ENCODE measurements around the gene TBC1D25. TPM values are rescaled to one million over a fixed set of nuclear protein-coding genes. Genes with fewer than 3 reads are reported as not detected.

Gene TBC1D25
- total and polyA plus RNA-seq, 5 donors from 2014 or later = 14.9 to 32.5 (median 18.0) TPM

GRCh38 chrX:48579259-48579658 lies 39.7 kb downstream of the TBC1D25 start:
- Histone ChIP-seq H3K9me3 (ENCODE audit: control insufficient read depth in 2 of 2, low read length in 2 of 2) (no peaks in the 10 kb centered on the region), H3K4me1 (ENCODE audit: control insufficient read depth, insufficient read depth, low read length, poor library complexity, severe bottlenecking) (peaks cover 15% of the 10 kb centered on the region), H3K4me3 (ENCODE audit: low read depth, low read length) (no peak overlapping the region), H3K27me3 (ENCODE audit: control insufficient read depth, insufficient read depth, low read length) (no peaks in the 10 kb centered on the region), H3K27ac (ENCODE audit: insufficient read depth, low read length, poor library complexity, severe bottlenecking) (no peak overlapping the region), H3K36me3 (ENCODE audit: control insufficient read depth, insufficient read depth, low read length) (peaks cover 36% of the 10 kb centered on the region)
- peaks cover 5% of the 10 kb centered on the region for H3K36me3 Mint-ChIP-seq
- H3K4me1 Mint-ChIP-seq = peaks cover 0 to 23% (median 7%) of the 10 kb centered on the region in 4 donors
- H3K27ac Mint-ChIP-seq = peak overlapping the region in 1 of 3 donors; percentile 31
- H3K4me3 Mint-ChIP-seq = no peak overlapping the region
- H3K9me3 Mint-ChIP-seq = no peaks in the 10 kb centered on the region
- no peak for DNase-seq
- no peaks in the 10 kb centered on the region for H3K27me3 Mint-ChIP-seq
- no peak for ATAC-seq (ENCODE audit: low read depth in 2 of 2)

DNA sequence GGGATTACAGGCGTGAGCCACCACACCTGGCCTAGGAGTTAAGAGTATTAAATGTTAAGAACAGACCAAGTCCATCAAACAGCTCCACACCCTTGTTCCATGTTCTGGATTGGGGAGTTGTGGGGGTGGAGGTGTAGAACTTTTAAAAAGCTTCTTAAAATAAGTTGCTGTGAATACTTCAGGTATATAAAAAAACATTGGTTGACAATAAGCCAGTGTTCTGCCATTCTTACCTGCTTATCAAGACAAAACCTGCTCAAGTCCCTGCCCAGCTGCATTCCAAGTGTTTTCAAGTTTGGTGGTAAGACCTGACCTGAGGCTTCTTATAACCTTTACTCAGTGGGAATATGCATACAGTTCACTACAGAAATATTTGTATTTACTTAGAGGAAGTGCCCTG lies 41.1 kb downstream of the TBC1D25 start:
- H3K9me3 ChIP-seq (ENCODE audit: control insufficient read depth in 2 of 2, low read length in 2 of 2) = no peaks in the 10 kb centered on the region
- no peak overlapping the region for H3K4me3 ChIP-seq (ENCODE audit: low read depth, low read length)
- DNase-seq (no peak), ATAC-seq (ENCODE audit: low read depth in 2 of 2) (no peak)
- Mint-ChIP-seq H3K36me3 (peaks cover 5% of the 10 kb centered on the region), H3K27me3 (no peaks in the 10 kb centered on the region), H3K4me3 (no peak overlapping the region), H3K4me1 (peaks cover 0 to 15% (median 3%) of the 10 kb centered on the region in 4 donors), H3K27ac (peak overlapping the region in 1 of 3 donors; percentile 31), H3K9me3 (no peaks in the 10 kb centered on the region)
- H3K4me1 ChIP-seq (ENCODE audit: control insufficient read depth, insufficient read depth, low read length, poor library complexity, severe bottlenecking) = peaks cover 7% of the 10 kb centered on the region
- no peak overlapping the region for H3K27ac ChIP-seq (ENCODE audit: insufficient read depth, low read length, poor library complexity, severe bottlenecking)
- H3K36me3 ChIP-seq (ENCODE audit: control insufficient read depth, insufficient read depth, low read length) = peaks cover 31% of the 10 kb centered on the region
- H3K27me3 ChIP-seq (ENCODE audit: control insufficient read depth, insufficient read depth, low read length) = no peaks in the 10 kb centered on the region

DNA sequence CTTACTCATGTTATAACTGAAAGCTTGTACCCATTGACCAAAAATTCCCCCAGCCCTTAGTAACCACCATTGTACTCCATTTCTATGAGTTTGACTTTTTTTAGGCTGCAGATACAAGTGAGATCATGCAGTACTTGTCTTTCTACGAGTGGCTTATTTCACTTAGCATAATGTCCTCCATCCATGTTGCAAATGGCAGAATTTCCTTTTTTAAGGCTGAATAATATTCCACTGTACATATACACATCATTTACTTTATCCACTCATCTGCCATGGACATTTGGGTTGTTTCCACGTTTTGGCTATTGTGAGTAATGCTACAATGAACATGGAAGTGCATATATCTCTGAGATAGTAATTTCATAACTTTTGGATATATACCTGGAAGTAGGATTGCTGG lies 45.2 kb downstream of the TBC1D25 start:
- Histone ChIP-seq H3K27ac (ENCODE audit: insufficient read depth, low read length, poor library complexity, severe bottlenecking) (no peak overlapping the region), H3K9me3 (ENCODE audit: control insufficient read depth in 2 of 2, low read length in 2 of 2) (no peaks in the 10 kb centered on the region), H3K27me3 (ENCODE audit: control insufficient read depth, insufficient read depth, low read length) (no peaks in the 10 kb centered on the region), H3K36me3 (ENCODE audit: control insufficient read depth, insufficient read depth, low read length) (peaks cover 2% of the 10 kb centered on the region), H3K4me3 (ENCODE audit: low read depth, low read length) (no peak overlapping the region), H3K4me1 (ENCODE audit: control insufficient read depth, insufficient read depth, low read length, poor library complexity, severe bottlenecking) (no peaks in the 10 kb centered on the region)
- H3K27ac Mint-ChIP-seq = no peak overlapping the region
- H3K9me3 Mint-ChIP-seq = no peaks in the 10 kb centered on the region
- H3K4me1 Mint-ChIP-seq = peaks cover 0 to 3% (median 0%) of the 10 kb centered on the region in 4 donors
- H3K4me3 Mint-ChIP-seq = no peak overlapping the region
- DNase-seq (no peak), ATAC-seq (ENCODE audit: low read depth in 2 of 2) (no peak)
- H3K36me3 Mint-ChIP-seq = no peaks in the 10 kb centered on the region
- H3K27me3 Mint-ChIP-seq = no peaks in the 10 kb centered on the region

DNA sequence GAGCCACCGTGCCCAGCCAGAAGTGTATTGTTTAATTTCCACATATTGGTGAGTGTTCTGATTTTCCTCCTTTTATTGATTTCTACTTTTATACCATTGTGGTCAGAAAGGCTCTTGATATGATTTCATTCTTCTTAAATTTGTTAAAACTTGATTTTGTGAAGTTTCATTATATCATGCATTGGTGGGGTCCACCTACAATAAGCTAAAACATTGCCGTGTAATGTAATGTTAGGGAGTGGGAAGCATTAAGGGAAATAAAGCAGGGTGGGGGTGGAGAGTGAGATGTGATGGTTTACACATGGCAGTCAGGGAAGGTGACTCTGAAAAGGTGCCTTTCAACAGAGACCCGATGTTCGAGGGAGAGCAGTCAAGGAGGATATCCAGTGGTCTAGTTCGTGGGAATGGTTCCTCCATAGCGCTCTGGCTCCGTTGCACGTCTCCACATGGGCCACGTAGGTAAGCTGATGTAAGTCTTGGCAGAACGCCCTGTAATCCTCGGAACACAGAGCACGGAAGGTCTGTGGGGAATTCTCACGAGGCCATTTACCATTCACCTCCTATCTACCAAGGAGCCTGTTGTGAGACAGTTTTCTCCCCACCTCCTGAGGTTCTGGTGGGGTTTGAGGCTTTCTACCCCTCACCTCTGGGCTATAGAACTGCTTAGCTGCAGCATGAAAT lies 50.1 kb downstream of the TBC1D25 start:
- Mint-ChIP-seq H3K27me3 (no peaks in the 10 kb centered on the region), H3K4me3 (no peak overlapping the region), H3K36me3 (no peaks in the 10 kb centered on the region), H3K27ac (no peak overlapping the region), H3K4me1 (no peaks in the 10 kb centered on the region), H3K9me3 (no peaks in the 10 kb centered on the region)
- no peaks in the 10 kb centered on the region for H3K9me3 ChIP-seq (ENCODE audit: control insufficient read depth in 2 of 2, low read length in 2 of 2)
- no peaks in the 10 kb centered on the region for H3K4me1 ChIP-seq (ENCODE audit: control insufficient read depth, insufficient read depth, low read length, poor library complexity, severe bottlenecking)
- H3K27ac ChIP-seq (ENCODE audit: insufficient read depth, low read length, poor library complexity, severe bottlenecking) = no peak overlapping the region
- H3K4me3 ChIP-seq (ENCODE audit: low read depth, low read length) = no peak overlapping the region
- H3K36me3 ChIP-seq (ENCODE audit: control insufficient read depth, insufficient read depth, low read length) = no peaks in the 10 kb centered on the region
- DNase-seq (no peak), ATAC-seq (ENCODE audit: low read depth in 2 of 2) (no peak)
- H3K27me3 ChIP-seq (ENCODE audit: control insufficient read depth, insufficient read depth, low read length) = no peaks in the 10 kb centered on the region

DNA sequence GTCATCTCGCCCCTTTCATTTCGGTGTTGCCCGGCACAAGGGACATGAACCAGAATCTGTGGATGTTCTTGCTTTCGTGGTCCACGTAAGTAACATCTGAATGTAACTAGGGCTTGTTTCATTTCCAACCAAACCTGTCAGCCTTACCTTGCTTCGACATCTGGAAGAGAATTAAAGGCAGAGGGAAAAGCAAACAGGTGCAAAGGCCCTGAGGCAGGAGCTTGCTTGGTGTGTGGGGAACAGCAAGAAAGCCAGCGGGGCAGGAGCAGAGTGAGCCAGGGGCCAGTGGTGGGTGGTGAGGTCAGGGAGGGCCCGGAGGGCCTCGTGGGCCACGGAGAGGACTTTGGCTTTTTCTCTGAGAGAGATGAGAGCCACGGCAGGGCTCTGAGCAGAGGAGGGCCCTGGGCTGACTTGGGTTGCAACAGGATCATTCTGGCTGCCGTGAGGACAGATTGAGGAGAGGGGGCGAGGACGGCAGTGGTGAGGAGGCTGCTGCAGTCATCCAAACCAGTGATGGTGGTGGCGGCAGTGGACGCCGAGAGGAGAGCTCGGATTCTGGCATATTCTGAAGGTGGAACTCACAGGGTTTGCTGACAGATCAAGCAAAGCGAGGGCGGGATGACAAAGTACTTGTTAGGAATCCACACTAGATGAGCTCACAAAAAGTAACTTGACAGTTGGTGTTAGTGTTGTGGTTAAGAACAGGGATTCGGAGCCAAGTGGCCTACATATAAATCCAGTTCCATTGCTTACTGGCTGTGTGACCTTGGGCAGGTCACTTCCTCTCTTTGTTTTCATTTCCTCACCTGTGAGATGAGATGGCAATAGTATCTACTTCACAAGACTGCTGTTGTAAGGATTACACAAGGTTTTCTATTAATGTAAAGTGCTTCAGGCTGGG lies 50.9 kb downstream of the TBC1D25 start:
- ATAC-seq (ENCODE audit: low read depth in 2 of 2) (no peak), DNase-seq (no peak)
- Histone ChIP-seq H3K27ac (ENCODE audit: insufficient read depth, low read length, poor library complexity, severe bottlenecking) (no peak overlapping the region), H3K4me1 (ENCODE audit: control insufficient read depth, insufficient read depth, low read length, poor library complexity, severe bottlenecking) (no peaks in the 10 kb centered on the region), H3K4me3 (ENCODE audit: low read depth, low read length) (no peak overlapping the region), H3K9me3 (ENCODE audit: control insufficient read depth in 2 of 2, low read length in 2 of 2) (no peaks in the 10 kb centered on the region), H3K27me3 (ENCODE audit: control insufficient read depth, insufficient read depth, low read length) (no peaks in the 10 kb centered on the region), H3K36me3 (ENCODE audit: control insufficient read depth, insufficient read depth, low read length) (no peaks in the 10 kb centered on the region)
- Mint-ChIP-seq H3K4me3 (no peak overlapping the region), H3K9me3 (no peaks in the 10 kb centered on the region), H3K36me3 (no peaks in the 10 kb centered on the region), H3K27ac (no peak overlapping the region), H3K27me3 (no peaks in the 10 kb centered on the region), H3K4me1 (no peaks in the 10 kb centered on the region)

DNA sequence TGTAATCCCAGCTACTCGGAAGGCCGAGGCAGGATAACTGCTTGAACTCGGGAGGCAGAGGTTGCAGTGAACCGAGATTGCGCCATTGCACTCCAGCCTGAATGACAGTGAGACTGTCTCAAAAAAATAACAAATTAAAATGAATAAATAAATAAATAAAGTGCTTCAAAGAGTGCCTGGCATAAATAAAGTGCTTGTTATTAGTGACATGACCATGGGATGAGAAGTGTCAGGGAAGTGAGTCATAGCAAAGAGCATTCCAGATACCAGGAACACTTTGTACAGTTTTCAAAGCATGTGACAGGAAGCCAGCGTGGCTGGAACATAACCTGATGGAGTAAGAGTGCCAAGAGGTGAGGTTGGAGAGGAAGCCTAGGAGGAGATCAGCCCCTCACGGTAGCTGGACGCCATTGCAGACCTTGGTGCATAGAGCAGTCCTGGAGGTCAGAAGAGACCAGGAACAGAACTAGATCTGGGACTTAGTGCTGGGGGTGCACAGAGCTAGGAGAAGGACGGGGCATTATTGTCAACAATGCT lies 51.8 kb downstream of the TBC1D25 start:
- no peak for ATAC-seq (ENCODE audit: low read depth in 2 of 2)
- Histone ChIP-seq H3K4me3 (ENCODE audit: low read depth, low read length) (no peak overlapping the region), H3K36me3 (ENCODE audit: control insufficient read depth, insufficient read depth, low read length) (no peaks in the 10 kb centered on the region), H3K27ac (ENCODE audit: insufficient read depth, low read length, poor library complexity, severe bottlenecking) (no peak overlapping the region), H3K4me1 (ENCODE audit: control insufficient read depth, insufficient read depth, low read length, poor library complexity, severe bottlenecking) (no peaks in the 10 kb centered on the region), H3K9me3 (ENCODE audit: control insufficient read depth in 2 of 2, low read length in 2 of 2) (no peaks in the 10 kb centered on the region), H3K27me3 (ENCODE audit: control insufficient read depth, insufficient read depth, low read length) (no peaks in the 10 kb centered on the region)
- Mint-ChIP-seq H3K27me3 (no peaks in the 10 kb centered on the region), H3K36me3 (no peaks in the 10 kb centered on the region), H3K4me3 (peak overlapping the region in 1 of 4 donors; percentile 30), H3K9me3 (no peaks in the 10 kb centered on the region), H3K27ac (no peak overlapping the region), H3K4me1 (no peaks in the 10 kb centered on the region)
- no peak for DNase-seq

DNA sequence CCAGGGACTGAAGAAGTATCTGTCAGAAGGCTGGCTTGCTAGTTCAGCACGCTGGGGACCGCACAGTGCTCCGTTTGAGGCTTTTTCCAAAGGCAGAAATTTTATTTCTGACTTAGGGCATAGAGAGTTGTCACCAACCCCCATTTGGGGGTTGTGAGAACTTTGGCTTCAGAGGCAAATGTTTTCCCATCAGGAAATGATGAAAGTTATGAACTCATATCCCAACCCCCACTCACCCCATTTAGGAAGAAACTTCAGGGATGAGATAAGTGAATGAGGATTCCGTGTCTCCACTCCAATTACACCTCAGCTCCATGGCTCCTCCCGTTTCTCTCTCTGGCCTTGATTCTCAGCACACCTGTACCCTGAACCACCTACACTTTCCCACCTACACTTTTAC lies 53.5 kb downstream of the TBC1D25 start:
- Mint-ChIP-seq H3K27me3 (no peaks in the 10 kb centered on the region), H3K27ac (no peak overlapping the region), H3K9me3 (no peaks in the 10 kb centered on the region), H3K4me3 (no peak overlapping the region), H3K4me1 (peaks cover 0 to 10% (median 6%) of the 10 kb centered on the region in 4 donors), H3K36me3 (no peaks in the 10 kb centered on the region)
- DNase-seq = no peak
- ATAC-seq (ENCODE audit: low read depth in 2 of 2) = no peak
- H3K9me3 ChIP-seq (ENCODE audit: control insufficient read depth in 2 of 2, low read length in 2 of 2) = no peaks in the 10 kb centered on the region
- no peaks in the 10 kb centered on the region for H3K4me1 ChIP-seq (ENCODE audit: control insufficient read depth, insufficient read depth, low read length, poor library complexity, severe bottlenecking)
- H3K27ac ChIP-seq (ENCODE audit: insufficient read depth, low read length, poor library complexity, severe bottlenecking) = no peak overlapping the region
- no peak overlapping the region for H3K4me3 ChIP-seq (ENCODE audit: low read depth, low read length)
- no peaks in the 10 kb centered on the region for H3K36me3 ChIP-seq (ENCODE audit: control insufficient read depth, insufficient read depth, low read length)
- H3K27me3 ChIP-seq (ENCODE audit: control insufficient read depth, insufficient read depth, low read length) = no peaks in the 10 kb centered on the region
